ENCODE measurements around the gene CUX1.

DNA sequence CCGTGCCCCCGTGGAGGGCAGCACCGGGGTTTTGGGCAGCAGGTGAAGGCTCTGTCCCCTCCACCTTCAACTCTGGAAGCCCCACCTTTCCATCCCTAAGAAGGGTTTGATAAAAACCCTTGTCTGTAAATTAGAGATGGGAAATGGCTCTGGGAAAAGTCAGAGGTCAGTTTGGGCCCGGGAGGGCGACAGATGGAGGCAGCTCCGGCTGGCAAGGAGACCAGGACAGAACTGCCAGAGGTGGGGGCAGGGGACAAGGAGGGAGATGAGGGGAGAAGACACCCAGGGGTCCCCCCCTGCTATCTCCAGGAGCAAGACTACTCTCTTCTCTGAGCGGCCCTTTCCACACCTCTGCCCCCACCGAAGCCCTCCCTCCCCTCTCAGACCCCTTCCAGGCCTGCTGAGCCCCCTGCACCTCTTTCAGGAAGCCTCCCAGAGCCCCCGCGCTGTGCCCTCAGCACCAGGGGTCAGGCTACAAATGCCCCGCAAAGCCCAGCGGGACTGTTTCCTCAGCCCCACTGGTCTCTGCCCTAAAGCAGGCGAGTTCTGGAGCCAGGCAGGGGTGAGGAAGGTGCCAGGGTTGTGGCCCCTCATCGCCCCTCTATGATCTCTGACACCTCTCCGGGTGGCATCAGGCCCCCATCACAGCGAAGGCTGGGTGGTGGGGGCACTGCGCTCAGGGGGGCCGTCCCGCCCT, 468.3 kb downstream of the CUX1 start:
- TF ChIP-seq, protein P1, sequence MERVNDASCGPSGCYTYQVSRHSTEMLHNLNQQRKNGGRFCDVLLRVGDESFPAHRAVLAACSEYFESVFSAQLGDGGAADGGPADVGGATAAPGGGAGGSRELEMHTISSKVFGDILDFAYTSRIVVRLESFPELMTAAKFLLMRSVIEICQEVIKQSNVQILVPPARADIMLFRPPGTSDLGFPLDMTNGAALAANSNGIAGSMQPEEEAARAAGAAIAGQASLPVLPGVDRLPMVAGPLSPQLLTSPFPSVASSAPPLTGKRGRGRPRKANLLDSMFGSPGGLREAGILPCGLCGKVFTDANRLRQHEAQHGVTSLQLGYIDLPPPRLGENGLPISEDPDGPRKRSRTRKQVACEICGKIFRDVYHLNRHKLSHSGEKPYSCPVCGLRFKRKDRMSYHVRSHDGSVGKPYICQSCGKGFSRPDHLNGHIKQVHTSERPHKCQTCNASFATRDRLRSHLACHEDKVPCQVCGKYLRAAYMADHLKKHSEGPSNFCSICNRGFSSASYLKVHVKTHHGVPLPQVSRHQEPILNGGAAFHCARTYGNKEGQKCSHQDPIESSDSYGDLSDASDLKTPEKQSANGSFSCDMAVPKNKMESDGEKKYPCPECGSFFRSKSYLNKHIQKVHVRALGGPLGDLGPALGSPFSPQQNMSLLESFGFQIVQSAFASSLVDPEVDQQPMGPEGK (CRISPR knock-in tag; IDR thresholded peaks at IDR 0.05; ENCODE audit: borderline replicate concordance) = no peak; the same call in 1 of the 2 replicates
- TF ChIP-seq TCF4 (CRISPR knock-in tag; IDR thresholded peaks at IDR 0.05; ENCODE audit: borderline replicate concordance) (no peak), TOX (CRISPR knock-in tag; IDR thresholded peaks at IDR 0.05; ENCODE audit: borderline replicate concordance) (no peak), ZNF565 (CRISPR knock-in tag; conservative IDR thresholded peaks at IDR 0.05; ENCODE audit: low read depth) (no peak), PPARA (CRISPR knock-in tag; IDR thresholded peaks at IDR 0.05; ENCODE audit: borderline replicate concordance) (no peak), ZNF70 (CRISPR knock-in tag; IDR thresholded peaks at IDR 0.05) (no peak)

Data from SK-N-SH treated with all-trans-retinoic acid at 6 μM for 48 hours (cell line).